Amniotic stem cell (primary cell): ENCODE results near the gene LRP10.
A peak's percentile ranks its signal among the peaks of the same experiment; 100 is the strongest.

Experiments
- DNase-seq: peaks from one replicate; lab custom pipeline; 2025; lab: John Stamatoyannopoulos, UW

LRP10 gene

GRCh38 chr14:22919601-22919921 is 48.0 kb downstream of the LRP10 start:
- DNase-seq = no peak

GRCh38 chr14:22920697-22921096 is 49.2 kb downstream of the LRP10 start:
- no peak for DNase-seq

- DNase-seq = no peak
These were observed 50.8 kb downstream of the LRP10 start for GRCh38 chr14:22922294-22922693.

GRCh38 chr14:22923746-22924145 is 52.2 kb downstream of the LRP10 start:
- no peak for DNase-seq

- DNase-seq = no peak
These were observed 54.0 kb downstream of the LRP10 start for GRCh38 chr14:22925513-22925912.

GRCh38 chr14:22926316-22926715 is 54.8 kb downstream of the LRP10 start:
- DNase-seq = no peak

- DNase-seq = no peak
These were observed 56.9 kb downstream of the LRP10 start for GRCh38 chr14:22928237-22929103.

- DNase-seq = peak; percentile 98
These were observed 57.8 kb downstream of the LRP10 start, which contains the start of gene PRMT5 for GRCh38 chr14:22929104-22929960. TSS of gene PRMT5 (minus strand) at chr14:22929376. CDS start at chr14:22929361, 15 bp downstream.

GRCh38 chr14:22929961-22930364 is 58.4 kb downstream of the LRP10 start:
- DNase-seq = no peak
